ENCODE data around the gene FAM107A. TPM values are rescaled to one million over a fixed set of nuclear protein-coding genes. Genes with fewer than 3 reads are reported as not detected.
A peak's percentile ranks its signal among the peaks of the same experiment; 100 is the strongest.

The FAM107A gene
- total and polyA plus RNA-seq, 2 of the 13 experiments (the other 11 are each of a cell fraction or from before 2014, with no cell fraction given): not detected

- H3K27ac ChIP-seq (ENCODE audit: extremely low read length, insufficient read depth, low read length): peak overlapping the region; percentile 85
- no peak overlapping the region for H3K9ac ChIP-seq (ENCODE audit: insufficient read depth, low read depth, low read length)
- TF ChIP-seq ZNF879 (CRISPR knock-in tag; IDR thresholded peaks at IDR 0.05) (no peak), SRY (CRISPR knock-in tag; IDR thresholded peaks at IDR 0.05) (no peak), ZNF850 (CRISPR knock-in tag; conservative IDR thresholded peaks at IDR 0.05) (no peak), MIER3 (CRISPR knock-in tag; IDR thresholded peaks at IDR 0.05; ENCODE audit: borderline replicate concordance) (no peak), ZNF574 (CRISPR knock-in tag; IDR thresholded peaks at IDR 0.05) (no peak), HDAC2 (CRISPR knock-in tag; IDR thresholded peaks at IDR 0.05) (no peak), ZFY (CRISPR knock-in tag; IDR thresholded peaks at IDR 0.05) (no peak), SP2 (CRISPR knock-in tag; IDR thresholded peaks at IDR 0.05) (no peak), ARNTL (CRISPR knock-in tag; IDR thresholded peaks at IDR 0.05) (no peak), EP300 (IDR thresholded peaks at IDR 0.05; ENCODE audit: low read depth in 2 of 2, low read length in 2 of 2) (no peak), EP300 (CRISPR knock-in tag; IDR thresholded peaks at IDR 0.05; ENCODE audit: borderline replicate concordance) (no peak)
- no peaks in the 10 kb centered on the region for H3K27me3 ChIP-seq (ENCODE audit: control insufficient read depth in 1 of 2, insufficient read depth in 2 of 2, low read length in 2 of 2)
- no peak for DNase-seq (ENCODE audit: low spot score)
- no peaks in the 10 kb centered on the region for H3K79me2 ChIP-seq (ENCODE audit: insufficient read depth, low read length)
- no peaks in the 10 kb centered on the region for H4K20me1 ChIP-seq (ENCODE audit: insufficient read depth, low read length)
- in situ Hi-C loops (cut with HindIII; ENCODE audit: extremely low pct_ligation_motif_present, low pct_unique_long_range_greater_than_20kb): loop anchor here (10.0 kb wide), 1 partner anchor 210 kb away; no protein-coding TSS in a partner anchor
- peaks cover 67% of the 10 kb centered on the region for H3K4me1 ChIP-seq (ENCODE audit: insufficient read depth, low read length)
- CTCF ChIA-PET (ENCODE audit: low intra/inter-chr PET ratio, low total read pairs): no interaction called here
- H2AFZ ChIP-seq (ENCODE audit: low read length): no peak overlapping the region
- no peaks in the 10 kb centered on the region for H3K9me3 ChIP-seq (ENCODE audit: low read length)
- intact Hi-C loops (cut with micrococcal nuclease; ENCODE audit: unreplicated experiment): loop anchor here (5.0 to 10.0 kb wide), 2 partner anchors 113 to 200 kb away; partner anchors contain the start of gene PXK
- H3K4me3 ChIP-seq (replicated peaks in 1 of 3; ENCODE audit: insufficient read depth in 1 of 3, low read depth in 2 of 3, low read length in 3 of 3): no peak overlapping the region
- no TSS peak for BruUV-seq (replicated peaks)
- FAIRE-seq: no peak
- peak overlapping the region; percentile 87; the same call in 1 of the 2 replicates for H3K4me2 ChIP-seq (ENCODE audit: low read depth, low read length)
- ATAC-seq: no peak
- POLR2A ChIA-PET: interaction anchor here (0.8 to 4.5 kb wide), 15 partner anchors 9 to 228 kb away, joined by 3 to 76 read pairs (median 7); partner anchors contain the start of genes HTD2, KCTD6 and RPP14
- WGBS (ENCODE audit: low lambda C conversion rate): 97% methylated on average over 7 of the region's 9 CpGs
- H3K36me3 ChIP-seq (replicated peaks in 1 of 2; ENCODE audit: control insufficient read depth in 1 of 2, insufficient read depth in 2 of 2, low read length in 2 of 2): peaks cover 0 to 33% of the 10 kb centered on the region in 2 experiments; a peak in 3 of 5 replicates
Measured at GRCh38 chr3:58534592-58535494, 42.3 kb downstream of the FAM107A start.

All from HepG2 (cell line).